Trophoblast cell (in vitro differentiated cells and primary cell): ENCODE data around the gene COL16A1.

Experiments
- DNase-seq, 2 donors: peaks; one replicate each; pipeline ENCODE4 v3.0.0-alpha.2; 2016
- H2AFZ ChIP-seq: 2 replicates; pipeline ENCODE4 v1.6.1; 2013; ENCODE audit warnings: low read length, moderate library complexity, mild to moderate bottlenecking; ENCODE audit not compliant: insufficient read depth, poor library complexity
- H2AK5ac ChIP-seq: 2 replicates; pipeline ENCODE4 v1.6.1; 2013; ENCODE audit warnings: mild to moderate bottlenecking, low read length
- H2BK120ac ChIP-seq: 2 replicates; pipeline ENCODE4 v1.6.1; 2013; ENCODE audit warnings: low read length, mild to moderate bottlenecking, moderate library complexity; ENCODE audit not compliant: insufficient read depth, poor library complexity
- H2BK12ac ChIP-seq: 2 replicates; pipeline ENCODE4 v1.6.1; 2013; ENCODE audit warnings: mild to moderate bottlenecking, low read length, moderate library complexity
- H2BK5ac ChIP-seq: 2 replicates; pipeline ENCODE4 v1.6.1; 2013; ENCODE audit warnings: low read length, low read depth, moderate library complexity, mild to moderate bottlenecking; ENCODE audit not compliant: poor library complexity
- H3K14ac ChIP-seq: 2 replicates; pipeline ENCODE4 v1.6.1; 2013; ENCODE audit warnings: mild to moderate bottlenecking, low read length
- H3K18ac ChIP-seq: 2 replicates; pipeline ENCODE4 v1.6.1; 2013; ENCODE audit warnings: mild to moderate bottlenecking, low read length
- H3K23ac ChIP-seq: 2 replicates; pipeline ENCODE4 v1.6.1; 2013; ENCODE audit warnings: low read length
- H3K27ac ChIP-seq: 2 replicates; pipeline ENCODE4 v1.5.1; 2013; ENCODE audit warnings: low read depth, mild to moderate bottlenecking, inconsistent platforms, low read length, moderate library complexity
- H3K27me3 ChIP-seq: 2 replicates; pipeline ENCODE4 v1.6.1; 2013; ENCODE audit warnings: inconsistent platforms, mild to moderate bottlenecking, low read length, moderate library complexity; ENCODE audit not compliant: insufficient read depth
- H3K36me3 ChIP-seq, 2 experiments: 1 replicate in 1 of 2; 2 replicates in 1 of 2; pipeline ENCODE4 v1.6.1; 2013; ENCODE audit warnings: low read length in 2 of 2, mild to moderate bottlenecking in 2 of 2, moderate library complexity in 1 of 2; ENCODE audit not compliant: insufficient read depth in 2 of 2, control insufficient read depth in 1 of 2
- H3K4ac ChIP-seq: 2 replicates; pipeline ENCODE4 v1.6.1; 2013; ENCODE audit warnings: low read depth, mild to moderate bottlenecking, low read length, moderate library complexity
- H3K4me1 ChIP-seq, 2 experiments: 1 replicate in 1 of 2; 2 replicates in 1 of 2; pipeline ENCODE4 v1.6.1; 2013; ENCODE audit warnings: low read length in 2 of 2, mild to moderate bottlenecking in 2 of 2, moderate library complexity in 1 of 2; ENCODE audit not compliant: insufficient read depth in 2 of 2, control insufficient read depth in 1 of 2
- H3K4me2 ChIP-seq: 2 replicates; pipeline ENCODE4 v1.6.1; 2013; ENCODE audit warnings: inconsistent platforms, mild to moderate bottlenecking, low read length, moderate library complexity
- H3K4me3 ChIP-seq: 2 replicates; pipeline ENCODE4 v1.5.1; 2013; ENCODE audit warnings: mild to moderate bottlenecking, low read depth, low read length, inconsistent platforms
- H3K79me1 ChIP-seq: one replicate; pipeline ENCODE4 v1.6.1; 2013; ENCODE audit warnings: low read length
- H3K79me2 ChIP-seq: 2 replicates; pipeline ENCODE4 v1.6.1; 2013; ENCODE audit warnings: low read length, mild to moderate bottlenecking; ENCODE audit not compliant: control insufficient read depth, insufficient read depth, poor library complexity
- H3K9ac ChIP-seq: 2 replicates; pipeline ENCODE4 v1.6.1; 2013; ENCODE audit warnings: mild to moderate bottlenecking, low read length
- H3K9me3 ChIP-seq: 2 replicates; pipeline ENCODE4 v1.6.1; 2013; ENCODE audit warnings: low read depth, mild to moderate bottlenecking, control low read depth, inconsistent platforms, low read length; ENCODE audit not compliant: insufficient read depth
- H4K12ac ChIP-seq: 2 replicates; pipeline ENCODE4 v1.6.1; 2013; ENCODE audit warnings: low read depth, mild to moderate bottlenecking, low read length, moderate library complexity
- H4K8ac ChIP-seq: 2 replicates; pipeline ENCODE4 v1.6.1; 2013; ENCODE audit warnings: low read depth, mild to moderate bottlenecking, low read length, moderate library complexity
- H4K91ac ChIP-seq: one replicate; pipeline ENCODE4 v1.6.1; 2013; ENCODE audit warnings: low read depth, mild to moderate bottlenecking, low read length, moderate library complexity
- WGBS: extraction: QIAGEN DNeasy Blood & Tissue Kit; methylation state at CpG from one replicate; pipeline ENCODE4 v1.1.7; 2013; ENCODE audit warnings: missing lambda C conversion rate; ENCODE audit not compliant: insufficient read length, insufficient coverage; ENCODE audit errors: extremely low coverage; 5-methylcytosine and 5-hydroxymethylcytosine counted together

COL16A1 gene

DNA sequence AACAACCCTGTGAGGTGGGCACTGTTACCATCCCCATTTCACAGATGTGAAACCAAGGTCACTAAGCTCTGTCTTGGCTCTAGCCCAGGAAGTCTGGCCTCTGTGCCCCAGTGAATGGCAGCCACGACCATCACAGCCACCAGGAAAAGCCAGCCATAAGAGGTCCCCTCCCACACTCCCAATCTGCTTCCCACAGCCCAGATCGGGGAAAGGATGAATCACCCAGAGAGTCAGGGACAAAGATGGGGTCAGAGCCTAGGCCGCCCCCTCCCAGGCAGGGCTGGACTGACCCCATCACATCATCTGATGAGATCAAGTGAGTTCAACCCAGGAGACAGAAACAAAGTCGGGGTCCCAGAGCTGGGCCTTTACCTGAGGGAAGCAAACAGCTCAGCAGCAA is 22.9 kb upstream of the COL16A1 start:
- no peak overlapping the region for H2BK12ac ChIP-seq
- H4K12ac ChIP-seq, result no peak overlapping the region
- no peak overlapping the region for H3K4ac ChIP-seq
- no peak overlapping the region for H3K18ac ChIP-seq
- no peaks in the 10 kb centered on the region for H3K36me3 ChIP-seq
- no peak overlapping the region for H3K27ac ChIP-seq
- no peaks in the 10 kb centered on the region for H3K27me3 ChIP-seq
- no peak overlapping the region for H2BK5ac ChIP-seq
- no peak overlapping the region for H3K9ac ChIP-seq
- H4K91ac ChIP-seq, result no peak overlapping the region
- H4K8ac ChIP-seq, result no peak overlapping the region
- no peaks in the 10 kb centered on the region for H3K79me1 ChIP-seq
- H3K4me2 ChIP-seq, result no peak overlapping the region
- no peak for DNase-seq
- peaks cover 1% of the 10 kb centered on the region for H3K9me3 ChIP-seq
- H3K23ac ChIP-seq, result no peak overlapping the region
- no peak overlapping the region for H2AK5ac ChIP-seq
- no peak overlapping the region for H3K14ac ChIP-seq
- no peaks in the 10 kb centered on the region for H3K4me1 ChIP-seq
- no peak overlapping the region for H2AFZ ChIP-seq
- no peak overlapping the region for H2BK120ac ChIP-seq
- whole genome bisulfite sequencing, result no CpG with 5 or more reads among the region's 4 CpGs
- no peak overlapping the region for H3K4me3 ChIP-seq
- H3K79me2 ChIP-seq, result no peaks in the 10 kb centered on the region

DNA sequence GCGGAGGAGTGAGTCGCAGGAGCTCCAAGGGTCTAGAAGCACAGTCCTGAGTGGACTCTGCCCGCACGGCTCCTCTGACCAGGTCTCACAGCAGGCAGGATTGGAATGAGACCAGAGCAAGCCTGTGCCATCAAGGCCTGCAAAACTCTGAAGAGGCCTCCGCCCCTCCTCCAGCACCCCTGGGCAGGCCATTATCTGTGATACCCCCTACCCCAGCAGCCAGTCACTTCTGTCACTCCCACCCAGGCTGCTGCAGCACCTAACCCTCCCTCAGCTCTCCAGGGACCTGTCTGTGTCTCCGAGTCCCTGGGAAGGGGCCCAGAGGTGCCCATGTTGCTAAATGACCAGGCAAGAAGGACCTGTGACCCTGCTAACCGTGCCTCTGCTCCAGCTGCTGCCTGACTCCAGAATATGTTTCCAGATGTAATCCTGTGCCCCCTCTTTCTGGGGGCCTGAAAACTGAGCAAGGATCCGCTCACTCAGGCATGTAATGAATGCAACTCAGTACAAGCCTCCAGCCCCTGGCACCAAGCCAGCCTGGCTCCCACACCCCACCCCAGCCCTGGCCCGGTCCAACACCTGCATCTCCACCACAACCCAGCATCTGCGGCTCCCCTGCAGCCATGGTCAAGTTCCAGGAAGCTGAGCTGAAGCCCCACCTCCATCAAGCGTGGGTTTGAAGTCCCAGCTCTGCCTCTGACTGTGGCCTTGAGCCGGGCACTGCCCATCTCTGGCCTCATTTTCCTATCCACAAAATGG is 22.1 kb upstream of the COL16A1 start:
- H2AK5ac ChIP-seq, result no peak overlapping the region
- no peaks in the 10 kb centered on the region for H3K79me1 ChIP-seq
- no peak overlapping the region for H2BK12ac ChIP-seq
- no peaks in the 10 kb centered on the region for H3K36me3 ChIP-seq
- H3K4me3 ChIP-seq, result no peak overlapping the region
- no peak overlapping the region for H3K4ac ChIP-seq
- WGBS, result no CpG with 5 or more reads among the region's 12 CpGs
- no peak overlapping the region for H3K27ac ChIP-seq
- H4K12ac ChIP-seq, result no peak overlapping the region
- no peak overlapping the region for H4K91ac ChIP-seq
- no peak overlapping the region for H3K18ac ChIP-seq
- H4K8ac ChIP-seq, result no peak overlapping the region
- no peak for DNase-seq
- H2AFZ ChIP-seq, result no peak overlapping the region
- H3K27me3 ChIP-seq, result no peaks in the 10 kb centered on the region
- H3K79me2 ChIP-seq, result no peaks in the 10 kb centered on the region
- no peaks in the 10 kb centered on the region for H3K4me1 ChIP-seq
- no peak overlapping the region for H3K14ac ChIP-seq
- no peak overlapping the region for H3K23ac ChIP-seq
- no peak overlapping the region for H2BK120ac ChIP-seq
- H3K9me3 ChIP-seq, result peaks cover 1% of the 10 kb centered on the region
- H2BK5ac ChIP-seq, result no peak overlapping the region
- no peak overlapping the region for H3K4me2 ChIP-seq
- H3K9ac ChIP-seq, result no peak overlapping the region

DNA sequence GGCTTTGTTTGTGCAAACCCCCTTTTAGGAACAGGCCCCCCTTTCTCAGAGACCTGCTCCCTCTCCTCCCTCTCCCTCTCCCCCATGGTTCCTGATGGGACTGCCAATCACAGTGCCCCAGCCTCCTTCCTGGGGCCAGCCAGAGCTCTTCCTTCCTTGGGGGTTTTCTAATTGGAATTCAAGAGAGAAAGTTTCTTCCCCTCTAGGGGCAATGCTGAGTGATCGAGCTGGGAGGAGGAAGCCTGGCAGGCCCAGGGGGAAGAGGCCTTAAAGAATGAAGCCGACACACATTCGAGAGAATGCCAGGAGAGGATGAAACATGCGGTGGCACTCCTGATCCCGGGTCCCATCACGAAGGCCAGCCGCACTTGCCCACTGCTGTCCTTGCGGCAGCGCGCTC is 21.3 kb upstream of the COL16A1 start:
- H3K9ac ChIP-seq, result no peak overlapping the region
- H2BK120ac ChIP-seq, result no peak overlapping the region
- DNase-seq, result no peak
- no peak overlapping the region for H4K12ac ChIP-seq
- peaks cover 1% of the 10 kb centered on the region for H3K9me3 ChIP-seq
- no peak overlapping the region for H4K91ac ChIP-seq
- H3K4me2 ChIP-seq, result no peak overlapping the region
- H4K8ac ChIP-seq, result no peak overlapping the region
- H3K79me1 ChIP-seq, result no peaks in the 10 kb centered on the region
- H2BK5ac ChIP-seq, result no peak overlapping the region
- H3K4me3 ChIP-seq, result no peak overlapping the region
- no peak overlapping the region for H3K14ac ChIP-seq
- H3K4ac ChIP-seq, result no peak overlapping the region
- no peaks in the 10 kb centered on the region for H3K4me1 ChIP-seq
- H3K23ac ChIP-seq, result no peak overlapping the region
- H2BK12ac ChIP-seq, result no peak overlapping the region
- H3K36me3 ChIP-seq, result no peaks in the 10 kb centered on the region
- H3K27me3 ChIP-seq, result no peaks in the 10 kb centered on the region
- H2AK5ac ChIP-seq, result no peak overlapping the region
- H2AFZ ChIP-seq, result no peak overlapping the region
- H3K18ac ChIP-seq, result no peak overlapping the region
- no CpG with 5 or more reads among the region's 10 CpGs for WGBS
- H3K79me2 ChIP-seq, result no peaks in the 10 kb centered on the region
- H3K27ac ChIP-seq, result no peak overlapping the region

DNA sequence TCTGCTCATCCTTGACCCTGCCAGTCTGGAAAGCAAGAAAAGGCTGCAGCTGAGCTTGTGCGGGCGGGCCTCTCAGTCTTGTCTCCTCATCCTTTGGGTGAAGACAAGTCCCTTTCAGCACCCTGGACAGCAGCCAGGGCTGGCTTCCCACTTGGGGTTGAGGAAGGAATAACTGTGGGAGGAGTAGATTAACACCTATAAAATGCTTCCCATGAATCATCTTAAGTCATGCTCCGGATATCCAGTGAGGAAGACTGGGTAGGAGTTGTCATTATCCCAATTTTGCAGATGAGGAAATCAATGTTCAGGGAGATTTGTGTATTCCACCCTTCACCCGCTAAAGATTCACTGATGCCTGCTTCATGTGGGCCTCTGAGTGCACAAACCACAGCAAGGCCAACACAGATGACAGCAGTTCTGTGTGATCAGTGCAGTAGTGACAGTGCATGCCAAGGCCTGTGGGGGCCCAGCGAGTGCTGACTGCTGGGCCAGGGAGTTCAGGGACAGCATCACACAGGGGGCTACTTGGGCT is 20.1 kb upstream of the COL16A1 start:
- Histone ChIP-seq H4K12ac (no peak overlapping the region), H3K9me3 (peaks cover 1% of the 10 kb centered on the region), H3K4me1 (no peaks in the 10 kb centered on the region), H3K79me1 (no peaks in the 10 kb centered on the region), H3K36me3 (no peaks in the 10 kb centered on the region), H4K91ac (no peak overlapping the region), H3K18ac (no peak overlapping the region), H3K9ac (no peak overlapping the region), H2BK12ac (no peak overlapping the region), H2AK5ac (no peak overlapping the region), H3K4me2 (no peak overlapping the region), H4K8ac (no peak overlapping the region), H3K14ac (no peak overlapping the region), H3K4me3 (no peak overlapping the region), H3K27me3 (no peaks in the 10 kb centered on the region), H3K27ac (no peak overlapping the region), H3K4ac (no peak overlapping the region), H2BK120ac (no peak overlapping the region), H3K23ac (no peak overlapping the region), H3K79me2 (no peaks in the 10 kb centered on the region), H2AFZ (no peak overlapping the region), H2BK5ac (no peak overlapping the region)
- WGBS, result no CpG with 5 or more reads among the region's 5 CpGs
- DNase-seq, result peak; percentile 44 to 77
